SJCRH30 (cell line): ENCODE measurements around the gene POLR2M. TPM values are rescaled to one million over a fixed set of nuclear protein-coding genes. Genes with fewer than 3 reads are reported as not detected.

Experiments used
- DNase-seq, 2 experiments: peaks; one replicate each; pipeline ENCODE4 v3.0.0-alpha.2; 2015 to 2020
- H3K27ac ChIP-seq: fragments of 250-450 bp; sonication (Bioruptor Pico); 2 replicates; pipeline ENCODE4 v1.5.1; 2020; ENCODE audit warnings: mild to moderate bottlenecking, moderate library complexity
- H3K27me3 ChIP-seq: fragments of 250-450 bp; sonication (Bioruptor Pico); 2 replicates; pipeline ENCODE4 v1.5.1; 2020; ENCODE audit warnings: mild to moderate bottlenecking, moderate library complexity
- H3K36me3 ChIP-seq: fragments of 250-450 bp; sonication (Bioruptor Pico); 2 replicates; pipeline ENCODE4 v1.5.1; 2020; ENCODE audit warnings: mild to moderate bottlenecking, moderate library complexity
- H3K4me1 ChIP-seq: fragments of 250-450 bp; sonication (Bioruptor Pico); 2 replicates; pipeline ENCODE4 v1.5.1; 2020; ENCODE audit warnings: mild to moderate bottlenecking, moderate library complexity
- H3K4me3 ChIP-seq: fragments of 250-450 bp; sonication (Bioruptor Pico); 2 replicates; pipeline ENCODE4 v1.5.1; 2020; ENCODE audit warnings: mild to moderate bottlenecking, moderate library complexity
- H3K9me3 ChIP-seq: fragments of 250-450 bp; sonication (Bioruptor Pico); replicated peaks from 2 replicates; pipeline ENCODE4 v1.5.1; 2020; ENCODE audit warnings: mild to moderate bottlenecking, moderate library complexity
- total RNA-seq: library from RNA; depleted of rRNA; stranded (reverse); fragments of >200 nt; shearing (Covaris generic); gene quantifications from 2 replicates; pipeline ENCODE4 v1.2.3, GENCODE V29; 2014; rRNA removed

POLR2M gene
- total RNA-seq: 329 and 416 TPM in 2 replicates

DNA sequence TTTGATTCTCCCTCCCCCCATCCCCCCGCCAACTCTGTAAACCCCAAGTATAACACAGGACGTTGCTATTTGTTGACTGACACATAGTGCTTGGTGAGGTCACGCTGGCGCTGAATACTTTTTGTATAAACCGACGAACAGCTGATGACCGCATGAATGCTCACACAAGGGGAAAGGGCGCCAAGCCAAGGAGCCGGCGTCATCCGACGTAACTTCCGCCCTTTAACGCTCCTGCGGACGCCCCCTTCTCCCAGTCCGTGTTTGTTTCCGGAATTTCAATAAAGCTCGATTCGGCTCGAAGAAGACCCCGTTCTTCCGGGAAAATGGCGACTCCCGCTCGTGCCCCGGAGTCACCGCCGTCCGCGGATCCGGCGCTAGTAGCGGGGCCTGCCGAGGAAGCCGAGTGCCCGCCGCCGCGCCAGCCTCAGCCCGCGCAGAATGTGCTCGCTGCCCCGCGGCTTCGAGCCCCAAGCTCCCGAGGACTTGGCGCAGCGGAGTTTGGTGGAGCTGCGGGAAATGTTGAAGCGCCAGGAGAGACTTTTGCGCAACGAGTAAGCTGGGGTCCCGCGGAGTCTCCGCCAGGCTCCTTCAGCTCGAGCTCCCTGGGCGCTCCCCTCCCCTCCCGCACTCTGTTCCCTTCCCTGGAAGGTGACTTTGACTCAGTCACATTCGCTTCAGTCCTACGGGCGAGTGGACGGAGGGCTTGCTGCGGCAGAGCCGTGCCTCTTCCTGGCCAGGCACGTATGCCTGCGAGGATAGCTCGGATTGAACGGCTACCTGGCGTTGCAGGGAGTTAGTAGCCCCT is at the start of gene POLR2M:
Gene POLR2M (plus strand): TSS at position 310 of the 805 bp plus-strand sequence. CDS start 129 bp downstream, at position 439.
- DNase-seq: peak; percentile 98 to 99
- Histone ChIP-seq H3K27me3 (no peaks in the 10 kb centered on the region), H3K27ac (peak within 1 kb of the TSS; percentile 99), H3K9me3 (no peaks in the 10 kb centered on the region), H3K4me1 (peaks cover 47% of the 10 kb centered on the region), H3K36me3 (peaks cover 31% of the 10 kb centered on the region), H3K4me3 (peak within 1 kb of the TSS; percentile 96)

DNA sequence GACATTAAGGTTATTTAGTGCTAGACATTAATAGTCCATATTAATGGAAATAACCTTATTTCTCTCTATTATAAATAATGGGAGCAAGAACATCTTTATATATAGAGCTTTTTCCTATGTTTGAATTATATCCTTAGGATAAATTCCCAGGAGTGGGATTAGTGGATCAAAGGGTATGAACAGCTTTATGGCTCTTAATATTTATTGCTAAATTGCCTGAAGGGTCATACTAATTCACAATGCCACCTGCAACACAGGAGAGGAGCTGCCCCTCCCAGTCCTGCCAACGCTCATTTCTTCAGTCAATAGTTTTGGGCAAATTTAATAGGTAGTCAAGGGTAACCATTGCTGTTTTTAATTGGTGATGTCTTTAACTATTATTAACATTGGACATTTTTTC is 48.9 kb upstream of the POLR2M start:
- no peak overlapping the region for H3K27ac ChIP-seq
- no peaks in the 10 kb centered on the region; the same call in 1 of the 2 replicates for H3K36me3 ChIP-seq
- no peaks in the 10 kb centered on the region for H3K27me3 ChIP-seq
- no peak for DNase-seq
- no peak overlapping the region for H3K4me3 ChIP-seq
- H3K4me1 ChIP-seq: peaks cover 25% of the 10 kb centered on the region
- H3K9me3 ChIP-seq: no peaks in the 10 kb centered on the region

DNA sequence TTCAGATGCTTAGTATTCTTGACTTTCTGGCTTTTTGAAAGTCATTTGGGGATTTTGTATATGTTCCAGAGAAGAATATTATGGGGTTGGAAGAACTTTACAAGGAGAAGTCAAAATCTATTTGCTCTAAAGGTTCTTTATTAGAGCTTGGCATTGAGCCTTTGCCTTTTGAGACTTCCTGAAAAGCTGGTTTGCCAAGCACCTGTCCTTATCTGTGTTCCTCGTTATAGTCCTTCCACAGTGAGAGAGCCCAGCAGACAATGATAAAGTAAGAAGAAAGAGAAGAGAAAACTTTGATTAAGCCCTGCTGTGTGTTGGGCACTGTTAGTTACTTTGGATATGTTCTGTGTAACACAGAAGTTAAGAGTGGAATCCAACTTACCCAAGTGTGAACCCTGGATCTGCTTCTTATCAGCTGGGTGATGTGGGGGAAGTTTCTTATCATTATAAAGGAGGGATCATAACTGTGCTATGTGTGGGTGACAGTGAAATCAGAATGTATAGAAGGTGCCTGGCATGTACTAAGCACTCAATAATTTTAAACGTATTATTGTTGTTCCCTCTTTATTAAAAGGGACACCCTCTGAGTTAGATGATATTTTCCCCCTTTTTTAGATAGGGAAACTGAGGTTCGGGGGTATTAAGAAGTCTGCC is 44.3 kb upstream of the POLR2M start:
- Histone ChIP-seq H3K27me3 (no peaks in the 10 kb centered on the region), H3K4me3 (no peak overlapping the region), H3K4me1 (peaks cover 17% of the 10 kb centered on the region), H3K9me3 (no peaks in the 10 kb centered on the region), H3K36me3 (no peaks in the 10 kb centered on the region; the same call in 1 of the 2 replicates), H3K27ac (no peak overlapping the region)
- DNase-seq: no peak

DNA sequence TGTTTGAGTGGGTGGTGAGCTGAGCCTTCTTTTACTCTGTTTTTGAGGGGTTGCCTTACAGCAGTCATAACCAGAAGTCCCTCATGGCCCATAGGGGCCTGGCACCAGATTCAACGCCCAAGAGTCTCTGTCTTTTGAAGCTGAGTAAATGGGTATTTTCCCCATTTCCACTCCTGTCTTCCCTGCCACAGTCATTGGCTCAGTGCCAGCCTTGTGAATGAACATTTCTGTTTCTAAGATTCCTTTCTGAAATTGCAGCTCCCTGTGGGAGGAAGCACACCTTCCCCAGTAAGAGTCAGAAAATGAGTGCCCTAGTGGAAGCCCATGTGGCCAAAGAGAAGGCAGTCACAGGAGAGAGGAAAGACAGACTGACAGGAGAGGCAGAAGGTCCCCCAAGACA is 43.7 kb upstream of the POLR2M start:
- Histone ChIP-seq H3K27me3 (no peaks in the 10 kb centered on the region), H3K4me3 (no peak overlapping the region), H3K36me3 (no peaks in the 10 kb centered on the region), H3K27ac (no peak overlapping the region), H3K4me1 (peaks cover 21% of the 10 kb centered on the region), H3K9me3 (no peaks in the 10 kb centered on the region)
- DNase-seq: peak; percentile 26 to 53

DNA sequence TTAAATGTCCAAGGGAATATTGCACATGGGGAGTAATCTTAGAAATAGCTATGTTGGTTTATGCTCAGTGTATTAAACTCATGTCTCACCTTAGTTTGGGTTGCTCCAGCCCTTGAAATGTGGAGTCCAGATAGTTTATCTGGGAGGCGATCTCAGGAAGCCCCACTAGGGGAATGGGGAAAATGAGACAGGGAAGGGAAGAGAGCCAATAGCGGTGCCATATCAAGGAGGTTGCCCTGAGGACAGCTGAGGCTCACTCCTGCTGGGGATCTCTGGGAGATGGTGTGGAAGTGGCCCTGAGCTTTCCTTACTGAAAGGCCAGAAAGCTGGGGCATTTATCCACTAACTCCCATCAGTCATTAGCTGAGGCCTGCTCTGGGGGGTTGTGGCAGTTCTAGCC is 43.3 kb upstream of the POLR2M start:
- Histone ChIP-seq H3K36me3 (no peaks in the 10 kb centered on the region), H3K9me3 (no peaks in the 10 kb centered on the region), H3K27ac (no peak overlapping the region), H3K4me1 (peaks cover 25% of the 10 kb centered on the region), H3K4me3 (no peak overlapping the region), H3K27me3 (no peaks in the 10 kb centered on the region)
- DNase-seq: no peak

DNA sequence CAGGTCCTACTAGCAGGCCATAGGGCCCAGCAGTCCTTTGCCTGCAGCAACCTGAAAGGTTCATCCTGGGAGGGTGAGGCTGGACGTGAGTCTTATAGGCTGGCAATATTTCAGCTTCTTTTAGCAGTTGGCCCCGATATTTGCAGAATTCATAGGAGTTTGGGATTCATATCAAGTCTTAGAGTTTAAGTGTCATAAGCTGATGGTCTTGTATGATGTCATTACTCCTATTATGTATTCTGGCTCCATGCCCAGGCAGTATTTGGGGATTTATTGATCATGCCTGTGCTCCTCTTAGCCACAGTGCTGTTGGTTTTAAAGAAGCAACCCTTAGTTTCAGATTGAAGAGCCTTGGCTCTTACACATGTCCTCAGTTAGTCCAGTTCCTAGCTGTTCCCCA is 41.3 kb upstream of the POLR2M start:
- H3K36me3 ChIP-seq: no peaks in the 10 kb centered on the region
- no peaks in the 10 kb centered on the region for H3K9me3 ChIP-seq
- DNase-seq: no peak
- no peak overlapping the region for H3K4me3 ChIP-seq
- H3K27ac ChIP-seq: no peak overlapping the region
- H3K4me1 ChIP-seq: peaks cover 28% of the 10 kb centered on the region
- no peaks in the 10 kb centered on the region for H3K27me3 ChIP-seq

DNA sequence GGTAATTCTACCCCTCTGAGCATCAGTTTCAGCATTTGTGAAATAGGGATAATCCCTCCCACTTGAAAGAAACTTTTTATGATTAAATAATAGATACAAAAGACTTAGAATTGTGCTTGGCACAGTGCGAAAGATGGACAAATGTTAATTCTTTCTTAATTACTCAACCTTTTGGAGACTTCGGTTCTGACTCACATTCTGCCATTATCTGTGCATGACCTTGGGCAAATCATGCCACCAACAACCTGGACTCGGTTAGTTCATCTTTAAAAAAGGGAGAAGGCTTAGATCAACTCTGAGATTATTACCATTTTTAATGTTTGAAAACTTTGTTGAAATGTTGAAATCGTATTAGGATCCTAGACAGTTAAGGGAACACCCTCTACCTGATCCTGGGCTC is 40.6 kb upstream of the POLR2M start:
- DNase-seq: no peak
- H3K27me3 ChIP-seq: no peaks in the 10 kb centered on the region

DNA sequence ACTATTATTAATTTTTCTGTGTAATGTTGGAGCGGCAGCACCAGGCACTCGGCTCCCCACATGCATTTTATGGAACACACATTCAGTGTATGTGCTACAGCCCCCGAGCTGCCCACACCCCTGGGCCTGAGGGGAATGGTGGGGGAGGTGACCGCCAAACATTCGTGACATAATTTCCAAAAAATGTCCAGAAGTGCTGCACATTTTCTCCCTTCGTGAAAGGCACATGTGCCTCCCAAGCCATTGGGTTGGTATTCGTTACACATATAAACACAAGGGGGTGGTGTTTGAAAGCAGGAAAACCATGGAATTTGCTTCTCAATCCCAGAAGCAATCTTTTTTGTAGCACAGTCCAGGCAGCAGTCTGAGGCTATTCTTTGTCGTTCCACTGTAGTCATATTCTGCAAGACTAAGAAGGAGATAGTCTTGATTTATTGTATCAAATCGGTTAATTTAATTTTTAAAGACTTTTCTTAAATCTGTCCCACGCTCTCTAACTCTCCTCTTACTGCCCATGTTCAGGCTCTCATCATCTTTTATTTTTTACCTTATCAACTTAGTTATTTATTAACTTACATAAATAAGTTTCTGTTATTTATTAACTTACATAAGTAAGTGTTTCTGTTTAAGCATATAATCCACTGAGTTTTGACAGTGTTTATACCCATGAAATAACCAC is 39.2 kb upstream of the POLR2M start:
- Histone ChIP-seq H3K36me3 (no peaks in the 10 kb centered on the region), H3K9me3 (no peaks in the 10 kb centered on the region; the same call in 1 of the 2 replicates), H3K27me3 (no peaks in the 10 kb centered on the region), H3K4me1 (peaks cover 26% of the 10 kb centered on the region), H3K27ac (peak overlapping the region; percentile 55), H3K4me3 (no peak overlapping the region)
- DNase-seq: peak; percentile 88 to 92

More for the DNA sequence above, 40.6 kb upstream of the POLR2M start:
- Histone ChIP-seq H3K27ac (no peak overlapping the region), H3K9me3 (no peaks in the 10 kb centered on the region), H3K36me3 (no peaks in the 10 kb centered on the region), H3K4me3 (no peak overlapping the region), H3K4me1 (peaks cover 28% of the 10 kb centered on the region)

DNA sequence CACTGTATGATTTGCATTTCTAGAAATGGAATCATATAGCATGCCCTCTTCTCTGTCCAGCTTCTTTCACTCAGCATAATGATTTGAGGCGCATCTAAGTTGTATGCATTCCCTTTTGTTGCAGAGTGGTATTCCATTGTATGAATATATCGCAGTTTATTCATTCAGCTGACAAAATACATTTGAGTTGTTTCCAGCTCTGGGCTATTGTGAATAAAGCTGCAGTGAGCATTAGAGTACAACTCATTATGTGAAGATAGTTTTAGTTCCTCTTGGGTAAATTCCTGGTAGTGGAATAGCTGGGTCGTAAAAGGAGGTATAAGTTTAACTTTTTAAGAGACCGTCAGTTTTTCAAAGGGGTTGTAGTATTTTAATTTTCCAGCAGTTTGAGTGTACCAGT is 38.5 kb upstream of the POLR2M start:
- H3K4me1 ChIP-seq: peaks cover 24% of the 10 kb centered on the region
- H3K4me3 ChIP-seq: no peak overlapping the region
- H3K36me3 ChIP-seq: no peaks in the 10 kb centered on the region
- no peaks in the 10 kb centered on the region; the same call in 1 of the 2 replicates for H3K9me3 ChIP-seq
- no peaks in the 10 kb centered on the region for H3K27me3 ChIP-seq
- DNase-seq: no peak
- H3K27ac ChIP-seq: peak overlapping the region; percentile 55

DNA sequence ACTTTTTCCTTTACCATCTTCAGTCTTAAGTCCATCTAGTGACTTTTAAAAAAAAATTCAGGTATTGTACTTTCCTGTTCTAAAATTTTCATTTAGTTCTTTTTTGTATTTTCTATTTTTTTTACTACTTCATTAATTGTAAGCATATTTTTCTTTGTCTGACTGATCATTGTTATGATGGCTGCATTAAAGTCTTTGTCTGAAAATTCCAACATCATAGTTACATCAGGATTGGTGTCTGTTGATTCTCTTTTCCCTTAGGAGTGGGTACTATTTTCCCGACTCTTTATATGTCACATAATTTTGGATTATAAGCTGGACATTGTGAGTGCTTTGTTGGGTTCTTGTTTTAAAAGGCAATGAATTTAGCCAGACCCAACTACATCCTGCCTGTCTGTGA is 34.9 kb upstream of the POLR2M start:
- Histone ChIP-seq H3K27ac (no peak overlapping the region), H3K4me1 (peaks cover 18% of the 10 kb centered on the region), H3K27me3 (no peaks in the 10 kb centered on the region), H3K9me3 (no peaks in the 10 kb centered on the region; the same call in 1 of the 2 replicates), H3K36me3 (no peaks in the 10 kb centered on the region), H3K4me3 (no peak overlapping the region)
- DNase-seq: no peak

DNA sequence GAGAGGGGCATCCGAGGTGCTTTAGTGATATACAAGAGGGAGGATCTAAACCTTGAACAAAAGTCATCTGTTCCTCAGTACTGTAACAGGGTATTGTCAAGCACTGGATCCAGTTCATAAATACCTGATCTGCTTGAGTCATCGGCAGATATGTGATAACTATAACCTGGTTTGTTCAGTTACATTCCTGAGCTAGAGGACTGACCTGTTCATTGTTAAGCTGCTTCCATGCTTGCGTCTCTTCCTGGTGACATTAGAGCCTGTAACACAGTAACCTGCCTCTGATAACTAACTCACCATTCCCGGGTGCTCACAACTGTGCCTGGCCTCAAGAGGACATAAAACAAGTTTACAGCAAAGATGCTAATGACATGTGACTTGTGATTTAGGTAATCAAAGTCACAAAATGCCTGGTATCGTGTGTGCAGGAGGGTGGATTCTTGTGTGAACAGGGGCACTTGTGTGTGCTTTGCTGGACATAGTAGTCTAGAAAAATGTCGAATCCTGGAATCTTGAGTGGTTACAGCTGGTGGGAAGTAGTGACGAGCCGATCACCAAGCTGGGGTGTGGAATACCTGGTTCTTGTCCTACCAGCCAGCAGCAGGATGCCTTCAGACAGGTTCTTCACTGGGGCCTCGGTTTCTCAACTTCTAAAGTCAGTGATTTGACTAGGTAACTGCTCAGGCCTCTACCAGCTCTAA is 30.9 kb upstream of the POLR2M start:
- no peak overlapping the region for H3K4me3 ChIP-seq
- H3K4me1 ChIP-seq: peaks cover 8% of the 10 kb centered on the region
- DNase-seq: no peak
- 0 out of 2 replicates have a peak, but pooled peaks cover under 1% of the 10 kb centered on the region for H3K36me3 ChIP-seq
- no peaks in the 10 kb centered on the region for H3K27me3 ChIP-seq
- H3K27ac ChIP-seq: no peak overlapping the region
- H3K9me3 ChIP-seq: no peaks in the 10 kb centered on the region; the same call in 1 of the 2 replicates

DNA sequence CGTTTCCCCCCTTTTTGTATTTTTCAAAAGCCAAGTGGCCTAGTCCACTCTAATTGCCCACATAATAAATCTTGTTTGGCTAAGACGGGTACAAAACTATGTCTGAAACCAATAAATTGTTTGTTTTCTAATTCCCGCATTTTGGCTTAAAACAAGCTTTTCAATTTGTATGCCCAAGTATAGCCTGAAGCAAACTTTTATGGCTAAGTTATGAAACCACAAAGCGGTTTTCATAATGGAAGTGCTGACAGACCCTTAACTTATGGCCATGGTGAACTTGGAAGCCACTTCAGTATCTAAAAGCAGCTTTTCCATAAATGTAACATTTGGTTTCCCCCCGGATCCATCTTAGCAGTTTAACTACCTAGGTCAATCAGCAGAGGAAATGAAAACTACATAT is 29.9 kb upstream of the POLR2M start:
- H3K36me3 ChIP-seq: peaks cover 6% of the 10 kb centered on the region; the same call in 1 of the 2 replicates
- no peaks in the 10 kb centered on the region for H3K27me3 ChIP-seq
- no peak overlapping the region for H3K4me3 ChIP-seq
- no peak overlapping the region for H3K27ac ChIP-seq
- DNase-seq: peak in 1 of 2 experiments; percentile 47
- H3K4me1 ChIP-seq: peaks cover 8% of the 10 kb centered on the region
- no peaks in the 10 kb centered on the region; the same call in 1 of the 2 replicates for H3K9me3 ChIP-seq

DNA sequence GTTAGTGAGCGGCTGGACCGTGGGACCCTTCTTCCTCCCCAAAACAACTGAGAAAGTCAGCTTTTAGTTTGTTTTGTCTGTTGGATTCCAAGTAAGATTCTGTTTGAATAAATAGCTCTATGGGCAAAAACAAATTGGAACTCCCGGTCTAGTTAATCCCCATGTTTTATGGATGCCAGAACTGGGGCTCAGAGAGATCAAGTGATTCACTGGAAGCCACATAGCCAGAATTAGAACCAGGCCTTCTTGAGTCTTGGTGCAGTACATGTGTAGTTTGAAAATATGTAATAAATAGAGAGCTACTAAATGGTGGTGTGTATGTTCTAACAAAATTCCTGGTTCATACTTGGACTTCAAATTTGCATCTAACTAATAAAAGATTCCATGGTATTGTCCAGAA is 29.3 kb upstream of the POLR2M start:
- no peak for DNase-seq
- Histone ChIP-seq H3K27me3 (no peaks in the 10 kb centered on the region), H3K27ac (no peak overlapping the region), H3K36me3 (peaks cover 6% of the 10 kb centered on the region; the same call in 1 of the 2 replicates), H3K9me3 (no peaks in the 10 kb centered on the region), H3K4me3 (no peak overlapping the region), H3K4me1 (peaks cover 8% of the 10 kb centered on the region)

DNA sequence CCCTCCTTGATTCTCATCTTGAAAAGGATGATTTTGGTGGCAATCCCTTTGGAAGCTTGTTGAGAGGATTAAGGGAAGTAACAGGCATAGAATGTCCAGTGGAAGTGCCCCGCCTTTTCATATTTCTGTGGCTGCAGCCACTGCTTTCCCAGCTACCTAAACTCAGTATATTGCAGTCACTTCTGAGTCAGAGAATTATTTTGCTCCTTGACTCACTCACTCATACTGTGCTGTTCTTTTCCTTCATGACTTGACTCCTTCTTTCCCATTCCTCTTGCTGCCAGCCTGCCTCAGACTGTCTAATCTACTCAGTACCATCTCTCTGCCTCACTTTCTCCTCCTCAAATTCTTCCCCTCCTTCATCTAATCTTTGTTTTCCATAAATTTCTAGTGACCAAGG is 26.5 kb upstream of the POLR2M start:
- Histone ChIP-seq H3K9me3 (no peaks in the 10 kb centered on the region; the same call in 1 of the 2 replicates), H3K36me3 (peaks cover 6% of the 10 kb centered on the region; the same call in 1 of the 2 replicates), H3K27me3 (no peaks in the 10 kb centered on the region), H3K4me3 (no peak overlapping the region), H3K4me1 (peaks cover 8% of the 10 kb centered on the region), H3K27ac (no peak overlapping the region)
- DNase-seq: no peak
